HG02623 (cell line): Measurements from ENCODE around the gene APCDD1L.
"Not testable (repeated sequence)": the region's sequence is repeated elsewhere in the genome, so short reads cannot be mapped to it uniquely, and the experiment has no call there.

Source experiments
- ATAC-seq: cut with Tn5 transposase; IDR thresholded peaks from one replicate; pipeline ENCODE4 v1.9.1; 2021; ENCODE audit warnings: moderate library complexity; ENCODE audit not compliant: unreplicated experiment

Gene APCDD1L

GRCh38 chr20:58545565-58546415, 30.6 kb upstream of the APCDD1L start:
- ATAC-seq, result no peak

GRCh38 chr20:58544891-58545290, 29.7 kb upstream of the APCDD1L start:
- no peak for ATAC-seq

- no peak for ATAC-seq
Measured at GRCh38 chr20:58544286-58544685, 29.1 kb upstream of the APCDD1L start.

- no peak for ATAC-seq
Measured at GRCh38 chr20:58543274-58543673, 28.1 kb upstream of the APCDD1L start.

- ATAC-seq, result no peak
Measured at GRCh38 chr20:58542411-58543095, 27.4 kb upstream of the APCDD1L start.

- not testable (repeated sequence) for ATAC-seq
Measured at GRCh38 chr20:58542034-58542410, 26.8 kb upstream of the APCDD1L start.

- ATAC-seq, result no peak
Measured at GRCh38 chr20:58538752-58539151, 23.6 kb upstream of the APCDD1L start.

GRCh38 chr20:58537831-58538230, 22.6 kb upstream of the APCDD1L start:
- no peak for ATAC-seq

GRCh38 chr20:58536289-58536688, 21.1 kb upstream of the APCDD1L start:
- ATAC-seq, result no peak

- no peak for ATAC-seq
Measured at GRCh38 chr20:58531657-58532056, 16.5 kb upstream of the APCDD1L start.

GRCh38 chr20:58531063-58531462, 15.9 kb upstream of the APCDD1L start:
- no peak for ATAC-seq

GRCh38 chr20:58528412-58528811, 13.2 kb upstream of the APCDD1L start:
- ATAC-seq, result no peak

GRCh38 chr20:58526411-58526810, 11.2 kb upstream of the APCDD1L start:
- ATAC-seq, result no peak

GRCh38 chr20:58524814-58525213, 9.6 kb upstream of the APCDD1L start:
- no peak for ATAC-seq

- no peak for ATAC-seq
Measured at GRCh38 chr20:58523971-58524315, 8.7 kb upstream of the APCDD1L start.

GRCh38 chr20:58523072-58523970, 8.1 kb upstream of the APCDD1L start:
- no peak for ATAC-seq

GRCh38 chr20:58522666-58523065, 7.5 kb upstream of the APCDD1L start:
- no peak for ATAC-seq

- no peak for ATAC-seq
Measured at GRCh38 chr20:58521763-58522162, 6.6 kb upstream of the APCDD1L start.

GRCh38 chr20:58519940-58520712, 4.9 kb upstream of the APCDD1L start:
- no peak for ATAC-seq

- no peak for ATAC-seq
Measured at GRCh38 chr20:58518896-58519593, 3.8 kb upstream of the APCDD1L start.
